Nephron progenitor cell (in vitro differentiated cells): ENCODE results near the gene PPM1N.

Experiments
- DNase-seq: peaks from one replicate; pipeline ENCODE4 v3.0.0; 2021
- H3K27ac Mint-ChIP-seq: 2 replicates; pipeline ENCODE4 v1.8.0; 2021; ENCODE audit warnings: mild to moderate bottlenecking, moderate library complexity, mixed read lengths
- H3K27me3 Mint-ChIP-seq: 2 replicates; pipeline ENCODE4 v1.8.0; 2021; ENCODE audit warnings: mild to moderate bottlenecking, low read depth, mixed read lengths; ENCODE audit not compliant: poor library complexity
- H3K36me3 Mint-ChIP-seq: 2 replicates; pipeline ENCODE4 v1.8.0; 2021; ENCODE audit warnings: low read depth, mixed read lengths
- H3K4me1 Mint-ChIP-seq: 2 replicates; pipeline ENCODE4 v1.8.0; 2021; ENCODE audit warnings: mixed read lengths
- H3K4me3 Mint-ChIP-seq: 2 replicates; pipeline ENCODE4 v1.8.0; 2021; ENCODE audit warnings: mild to moderate bottlenecking, moderate library complexity, mixed read lengths
- H3K9me3 Mint-ChIP-seq: 2 replicates; pipeline ENCODE4 v1.8.0; 2021; ENCODE audit warnings: mild to moderate bottlenecking, moderate library complexity, mixed read lengths
- TF ChIP-seq, protein P1 (sequence below): fragments of 200-600 bp; sonication (generic); IDR thresholded peaks from 2 replicates; pipeline ENCODE4 v1.5.0; 2021; ENCODE audit warnings: antibody characterized with exemption

Gene PPM1N

DNA sequence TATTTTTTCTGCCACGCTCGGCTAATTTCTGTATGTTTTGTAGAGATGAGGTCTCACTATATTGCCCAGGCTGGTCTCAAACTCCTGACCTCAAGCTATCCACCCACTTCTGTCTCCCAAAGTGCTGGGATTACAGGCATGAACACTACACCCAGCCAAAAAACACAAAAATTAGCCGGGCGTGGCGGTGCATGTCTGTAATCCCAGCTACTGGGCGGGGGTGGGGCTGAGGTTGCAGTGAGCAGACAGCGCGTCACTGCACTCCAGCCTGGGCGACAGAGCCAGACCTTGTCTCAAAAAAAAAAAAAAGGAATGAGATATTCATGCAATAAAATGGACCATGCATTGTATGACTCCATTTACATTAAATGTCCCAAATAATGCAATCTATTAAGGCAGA is 41.2 kb downstream of the PPM1N start:
- DNase-seq: peak; percentile 34
- no peak overlapping the region for H3K27ac Mint-ChIP-seq

DNA sequence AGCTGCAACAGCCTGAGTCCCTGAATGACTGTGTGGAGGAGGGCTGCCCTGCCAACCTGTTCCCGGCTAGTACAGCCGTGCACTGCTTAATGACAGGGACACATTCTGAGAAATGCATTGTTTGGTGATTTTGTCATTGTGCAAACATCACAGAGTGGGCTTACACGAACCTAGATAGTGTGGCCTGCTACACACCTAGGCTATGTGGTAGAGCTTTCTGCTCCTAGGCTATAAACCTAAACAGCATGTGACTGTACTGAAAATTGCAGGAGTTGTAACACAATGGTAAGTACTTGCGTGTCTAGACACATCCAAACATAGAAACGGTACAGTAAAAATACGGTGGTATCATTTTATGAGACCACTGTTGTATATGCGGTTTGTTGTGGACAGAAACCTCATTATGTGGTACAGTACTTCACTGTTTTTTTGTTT is 44.0 kb downstream of the PPM1N start:
- H3K4me1 Mint-ChIP-seq: peaks cover 5% of the 10 kb centered on the region
- H3K27me3 Mint-ChIP-seq: peaks cover 12% of the 10 kb centered on the region
- TF ChIP-seq, protein P1, sequence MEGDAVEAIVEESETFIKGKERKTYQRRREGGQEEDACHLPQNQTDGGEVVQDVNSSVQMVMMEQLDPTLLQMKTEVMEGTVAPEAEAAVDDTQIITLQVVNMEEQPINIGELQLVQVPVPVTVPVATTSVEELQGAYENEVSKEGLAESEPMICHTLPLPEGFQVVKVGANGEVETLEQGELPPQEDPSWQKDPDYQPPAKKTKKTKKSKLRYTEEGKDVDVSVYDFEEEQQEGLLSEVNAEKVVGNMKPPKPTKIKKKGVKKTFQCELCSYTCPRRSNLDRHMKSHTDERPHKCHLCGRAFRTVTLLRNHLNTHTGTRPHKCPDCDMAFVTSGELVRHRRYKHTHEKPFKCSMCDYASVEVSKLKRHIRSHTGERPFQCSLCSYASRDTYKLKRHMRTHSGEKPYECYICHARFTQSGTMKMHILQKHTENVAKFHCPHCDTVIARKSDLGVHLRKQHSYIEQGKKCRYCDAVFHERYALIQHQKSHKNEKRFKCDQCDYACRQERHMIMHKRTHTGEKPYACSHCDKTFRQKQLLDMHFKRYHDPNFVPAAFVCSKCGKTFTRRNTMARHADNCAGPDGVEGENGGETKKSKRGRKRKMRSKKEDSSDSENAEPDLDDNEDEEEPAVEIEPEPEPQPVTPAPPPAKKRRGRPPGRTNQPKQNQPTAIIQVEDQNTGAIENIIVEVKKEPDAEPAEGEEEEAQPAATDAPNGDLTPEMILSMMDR: no peak
- H3K27ac Mint-ChIP-seq: no peak overlapping the region
- H3K9me3 Mint-ChIP-seq: no peaks in the 10 kb centered on the region
- DNase-seq: no peak
- no peaks in the 10 kb centered on the region for H3K36me3 Mint-ChIP-seq
- H3K4me3 Mint-ChIP-seq: no peak overlapping the region

More for the DNA sequence above, 41.2 kb downstream of the PPM1N start:
- Mint-ChIP-seq H3K9me3 (peaks cover 6% of the 10 kb centered on the region), H3K27me3 (peaks cover 12% of the 10 kb centered on the region), H3K36me3 (peaks cover 5% of the 10 kb centered on the region), H3K4me3 (no peak overlapping the region), H3K4me1 (peaks cover 5% of the 10 kb centered on the region)
- TF ChIP-seq, protein P1: no peak

GRCh38 chr19:45547211-45547770 is 49.0 kb downstream of the PPM1N start:
- peak overlapping the region; percentile 46 for H3K27ac Mint-ChIP-seq
- H3K4me1 Mint-ChIP-seq: peaks cover 11% of the 10 kb centered on the region
- H3K4me3 Mint-ChIP-seq: no peak overlapping the region
- H3K9me3 Mint-ChIP-seq: no peaks in the 10 kb centered on the region
- DNase-seq: no peak
- peaks cover 7% of the 10 kb centered on the region for H3K27me3 Mint-ChIP-seq
- H3K36me3 Mint-ChIP-seq: peaks cover 8% of the 10 kb centered on the region
- TF ChIP-seq, protein P1: no peak

- Mint-ChIP-seq H3K27me3 (peaks cover 10% of the 10 kb centered on the region), H3K4me1 (peaks cover 11% of the 10 kb centered on the region), H3K36me3 (peaks cover 13% of the 10 kb centered on the region), H3K4me3 (no peak overlapping the region), H3K27ac (peak overlapping the region; percentile 48), H3K9me3 (no peaks in the 10 kb centered on the region)
- TF ChIP-seq, protein P1: no peak
- no peak for DNase-seq
These were observed 49.8 kb downstream of the PPM1N start for GRCh38 chr19:45547965-45548609.
